SU-DHL-6 (cell line): ENCODE results near the gene RAD51D.

Experiments used
- EZH2phosphoT487 ChIP-seq: fragments of 200-600 bp; sonication (generic), shearing (Covaris generic); conservative IDR thresholded peaks from 2 replicates; pipeline ENCODE4 v1.6.1; 2018; ENCODE audit warnings: mild to moderate bottlenecking, antibody characterized with exemption, low read length, moderate library complexity, mixed read lengths
- TF ChIP-seq, protein P1 (sequence below): fragments of 200-600 bp; sonication (generic); IDR thresholded peaks from one replicate; pipeline ENCODE4 v1.5.1; 2017; ENCODE audit warnings: antibody characterized with exemption, mild to moderate bottlenecking, low read length, moderate library complexity; ENCODE audit not compliant: insufficient read depth, poor library complexity, severe bottlenecking

DNA sequence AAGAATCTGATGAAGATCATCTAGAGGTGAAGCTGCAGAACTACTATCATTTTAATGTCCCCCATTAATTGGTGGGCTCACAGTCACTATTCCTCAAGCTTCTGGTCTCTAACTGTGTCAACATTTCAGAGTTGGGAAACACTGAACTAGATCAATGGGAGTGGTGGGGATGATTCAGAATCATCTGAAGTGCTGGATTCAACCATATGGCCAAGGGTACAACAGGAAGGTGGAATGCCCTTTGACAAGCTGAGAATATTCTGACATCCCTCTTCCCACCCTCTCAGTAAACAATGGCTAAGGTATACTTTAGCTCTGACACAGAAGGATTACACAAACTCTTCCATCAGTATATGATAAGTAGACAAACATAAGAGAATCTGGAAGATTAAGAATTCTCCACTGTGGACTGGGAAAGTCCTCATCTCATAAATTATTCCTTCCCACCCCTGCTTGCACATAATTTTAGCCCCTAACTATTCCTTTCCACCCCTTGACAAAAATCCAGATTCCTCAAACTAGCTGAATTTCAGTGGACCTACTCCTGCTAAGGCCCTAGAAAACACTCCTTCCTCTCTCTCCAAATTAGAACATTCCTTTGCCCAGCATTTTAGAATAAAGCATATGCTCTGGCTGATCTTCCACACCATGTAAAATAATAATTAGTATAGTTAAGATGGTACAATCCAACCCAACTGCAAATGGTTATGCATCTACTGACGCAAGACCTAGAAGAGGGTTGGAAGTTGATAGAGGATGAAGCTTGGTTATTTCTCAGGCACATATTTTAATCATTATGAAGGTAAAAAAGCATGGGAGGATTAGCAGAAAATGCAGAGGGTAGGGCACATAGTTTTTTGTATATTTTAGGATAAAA, 39.9 kb downstream of the RAD51D start:
- TF ChIP-seq, protein P1, sequence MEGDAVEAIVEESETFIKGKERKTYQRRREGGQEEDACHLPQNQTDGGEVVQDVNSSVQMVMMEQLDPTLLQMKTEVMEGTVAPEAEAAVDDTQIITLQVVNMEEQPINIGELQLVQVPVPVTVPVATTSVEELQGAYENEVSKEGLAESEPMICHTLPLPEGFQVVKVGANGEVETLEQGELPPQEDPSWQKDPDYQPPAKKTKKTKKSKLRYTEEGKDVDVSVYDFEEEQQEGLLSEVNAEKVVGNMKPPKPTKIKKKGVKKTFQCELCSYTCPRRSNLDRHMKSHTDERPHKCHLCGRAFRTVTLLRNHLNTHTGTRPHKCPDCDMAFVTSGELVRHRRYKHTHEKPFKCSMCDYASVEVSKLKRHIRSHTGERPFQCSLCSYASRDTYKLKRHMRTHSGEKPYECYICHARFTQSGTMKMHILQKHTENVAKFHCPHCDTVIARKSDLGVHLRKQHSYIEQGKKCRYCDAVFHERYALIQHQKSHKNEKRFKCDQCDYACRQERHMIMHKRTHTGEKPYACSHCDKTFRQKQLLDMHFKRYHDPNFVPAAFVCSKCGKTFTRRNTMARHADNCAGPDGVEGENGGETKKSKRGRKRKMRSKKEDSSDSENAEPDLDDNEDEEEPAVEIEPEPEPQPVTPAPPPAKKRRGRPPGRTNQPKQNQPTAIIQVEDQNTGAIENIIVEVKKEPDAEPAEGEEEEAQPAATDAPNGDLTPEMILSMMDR = no peak
- no peak for TF ChIP-seq EZH2phosphoT487
